Activated naive CD8-positive, alpha-beta T cell treated with anti-CD3 and anti-CD28 coated beads for 36 hours (primary cell): Measurements from ENCODE around the gene ZBTB46. TPM values are rescaled to one million over a fixed set of nuclear protein-coding genes. Genes with fewer than 3 reads are reported as not detected.
"Not testable (repeated sequence)": the region's sequence is repeated elsewhere in the genome, so short reads cannot be mapped to it uniquely, and the experiment has no call there.

ENCODE experiments used
- DNase-seq: peaks from one replicate; pipeline ENCODE4 v3.0.0; 2021
- H3K27ac Mint-ChIP-seq: one replicate; pipeline ENCODE4 v1.8.0; 2022; ENCODE audit warnings: mild to moderate bottlenecking, moderate library complexity, mixed read lengths
- H3K27me3 Mint-ChIP-seq: one replicate; pipeline ENCODE4 v1.8.0; 2022; ENCODE audit warnings: mild to moderate bottlenecking, mixed read lengths
- H3K36me3 Mint-ChIP-seq: one replicate; pipeline ENCODE4 v1.8.0; 2021; ENCODE audit warnings: mild to moderate bottlenecking, mixed read lengths
- H3K4me1 Mint-ChIP-seq: one replicate; pipeline ENCODE4 v1.8.0; 2021; ENCODE audit warnings: mixed read lengths
- H3K4me3 Mint-ChIP-seq: one replicate; pipeline ENCODE4 v1.8.0; 2022; ENCODE audit warnings: mild to moderate bottlenecking, moderate library complexity, mixed read lengths
- H3K9me3 Mint-ChIP-seq: one replicate; pipeline ENCODE4 v1.8.0; 2022; ENCODE audit warnings: mixed read lengths
- total RNA-seq, 2 experiments: library from RNA; stranded (reverse); gene quantifications; one replicate each; pipeline ENCODE4 v1.2.3, GENCODE V29; 2021

Gene ZBTB46
- total RNA-seq, 2 experiments from 2014 or later: 0.04 TPM; not detected in 1

GRCh38 chr20:63799127-63799526 lies 31.9 kb downstream of the ZBTB46 start:
- not testable (repeated sequence) for H3K27ac Mint-ChIP-seq, H3K36me3 Mint-ChIP-seq, H3K9me3 Mint-ChIP-seq, H3K4me3 Mint-ChIP-seq, DNase-seq, H3K4me1 Mint-ChIP-seq
- peaks cover 33% of the 10 kb centered on the region for H3K27me3 Mint-ChIP-seq

GRCh38 chr20:63797175-63797574 lies 33.9 kb downstream of the ZBTB46 start:
- DNase-seq, H3K36me3 Mint-ChIP-seq: not testable (repeated sequence)

DNA sequence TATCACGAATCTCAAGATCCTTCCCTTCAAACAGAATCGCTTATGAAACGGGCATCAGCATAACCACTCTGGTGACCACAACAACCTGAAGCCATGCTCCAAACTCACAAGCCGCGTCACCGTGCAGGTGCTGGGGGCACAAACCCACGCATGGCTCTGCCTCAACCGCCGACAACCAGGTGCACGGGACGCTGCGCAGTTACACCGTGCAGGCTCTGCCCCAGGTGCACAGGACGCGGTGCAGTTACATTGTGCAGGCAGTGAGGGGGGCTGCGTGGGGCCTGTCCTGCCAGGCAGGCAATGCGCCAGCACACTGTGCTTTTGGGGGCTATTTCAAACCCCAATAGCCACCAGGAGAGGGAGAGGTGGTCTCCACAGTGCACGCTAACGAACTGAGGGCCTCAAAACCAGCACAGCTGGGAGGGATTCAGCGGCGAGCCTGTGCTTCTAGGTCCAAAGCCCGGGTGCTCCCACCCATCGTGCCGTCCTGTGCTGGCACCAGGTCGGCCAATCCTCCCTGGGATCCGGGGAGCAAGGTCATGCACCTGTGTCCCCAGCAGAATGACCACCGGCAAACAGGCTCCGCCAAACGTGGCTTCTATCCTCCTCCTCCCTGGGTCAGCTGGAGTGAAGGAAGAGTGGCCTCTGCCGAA lies 35.8 kb downstream of the ZBTB46 start:
- peaks cover 20% of the 10 kb centered on the region for H3K27me3 Mint-ChIP-seq
- H3K4me3 Mint-ChIP-seq: no peak overlapping the region
- no peaks in the 10 kb centered on the region for H3K4me1 Mint-ChIP-seq
- no peaks in the 10 kb centered on the region for H3K9me3 Mint-ChIP-seq
- no peak for DNase-seq
- no peak overlapping the region for H3K27ac Mint-ChIP-seq
- no peaks in the 10 kb centered on the region for H3K36me3 Mint-ChIP-seq

More at GRCh38 chr20:63797175-63797574, 33.9 kb downstream of the ZBTB46 start:
- not testable (repeated sequence) for H3K9me3 Mint-ChIP-seq, H3K27ac Mint-ChIP-seq, H3K4me1 Mint-ChIP-seq, H3K4me3 Mint-ChIP-seq
- peaks cover 26% of the 10 kb centered on the region for H3K27me3 Mint-ChIP-seq

- no peak for DNase-seq
- no peak overlapping the region for H3K4me3 Mint-ChIP-seq
- no peaks in the 10 kb centered on the region for H3K4me1 Mint-ChIP-seq
- H3K9me3 Mint-ChIP-seq: no peaks in the 10 kb centered on the region
- no peak overlapping the region for H3K27ac Mint-ChIP-seq
- peaks cover 20% of the 10 kb centered on the region for H3K27me3 Mint-ChIP-seq
- H3K36me3 Mint-ChIP-seq: no peaks in the 10 kb centered on the region
Observed at GRCh38 chr20:63794614-63795013, 36.5 kb downstream of the ZBTB46 start.

GRCh38 chr20:63792866-63793265 lies 38.2 kb downstream of the ZBTB46 start:
- Mint-ChIP-seq H3K4me3 (no peak overlapping the region), H3K36me3 (no peaks in the 10 kb centered on the region)

DNA sequence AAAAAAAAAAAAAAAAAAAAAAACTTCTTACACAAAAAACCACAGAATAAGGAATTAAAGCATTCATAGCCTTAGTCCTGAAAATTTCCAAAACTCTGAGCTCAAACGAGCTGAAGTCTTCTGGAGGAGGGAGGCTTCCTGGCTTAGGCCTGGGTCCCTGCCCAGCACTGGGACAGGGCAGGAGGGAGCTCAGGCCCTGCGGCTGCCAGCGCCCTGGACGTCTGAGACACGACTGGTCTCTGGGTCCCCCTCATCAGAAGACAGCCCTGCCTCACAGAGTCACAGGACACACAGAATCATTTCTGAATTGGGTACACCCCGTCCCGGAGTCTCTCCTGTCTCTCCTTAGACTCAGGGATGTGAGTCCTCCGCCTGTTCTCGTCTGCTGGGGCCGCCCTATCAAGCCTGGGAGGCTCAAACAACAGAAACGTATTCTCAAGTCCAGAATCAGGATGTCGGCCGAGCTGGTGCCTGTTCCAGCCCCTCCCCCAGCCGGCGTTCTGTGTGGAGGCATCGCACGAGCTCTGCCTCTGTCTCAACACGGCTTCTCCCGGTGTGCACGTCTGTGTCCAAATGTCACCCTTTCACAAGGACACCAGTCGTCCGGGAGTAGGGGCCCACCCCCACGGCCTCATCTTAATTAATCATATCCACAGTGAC lies 39.4 kb downstream of the ZBTB46 start:
- no peak for DNase-seq
- Mint-ChIP-seq H3K4me1 (no peaks in the 10 kb centered on the region), H3K27ac (no peak overlapping the region), H3K36me3 (no peaks in the 10 kb centered on the region), H3K9me3 (no peaks in the 10 kb centered on the region), H3K27me3 (peaks cover 20% of the 10 kb centered on the region), H3K4me3 (no peak overlapping the region)

More at GRCh38 chr20:63792866-63793265, 38.2 kb downstream of the ZBTB46 start:
- DNase-seq: no peak
- H3K27me3 Mint-ChIP-seq: peaks cover 20% of the 10 kb centered on the region
- no peak overlapping the region for H3K27ac Mint-ChIP-seq
- H3K4me1 Mint-ChIP-seq: no peaks in the 10 kb centered on the region
- H3K9me3 Mint-ChIP-seq: no peaks in the 10 kb centered on the region

DNA sequence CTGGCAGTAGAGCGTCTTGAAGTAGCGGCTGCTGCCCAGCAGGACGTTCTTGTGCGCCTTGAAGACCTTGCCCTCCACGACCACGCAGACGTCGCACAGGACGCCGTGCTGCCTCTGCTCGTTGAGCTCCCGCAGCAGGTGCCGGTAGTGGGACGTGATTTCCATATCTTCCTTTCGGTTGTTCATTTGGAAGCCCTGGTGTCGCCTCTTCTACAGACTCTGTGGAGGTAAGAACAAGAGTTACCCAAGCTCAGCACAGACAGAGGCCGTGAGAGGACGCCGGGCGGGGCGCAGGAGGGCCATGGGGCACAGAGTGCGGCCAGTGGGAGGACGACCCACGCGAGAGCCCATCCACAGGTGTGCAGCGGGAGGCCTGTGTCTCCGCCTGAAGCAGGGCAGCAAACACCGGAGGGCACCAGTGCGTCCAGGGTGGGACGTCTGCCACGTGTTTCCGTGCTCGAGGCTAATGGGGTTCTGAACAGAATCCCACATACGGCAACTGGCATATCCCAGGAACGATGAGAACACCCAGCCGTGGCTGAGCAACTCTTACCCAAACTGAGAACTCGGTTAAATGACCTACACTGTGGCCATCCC lies 40.4 kb downstream of the ZBTB46 start:
- Mint-ChIP-seq H3K27me3 (peaks cover 16% of the 10 kb centered on the region), H3K36me3 (no peaks in the 10 kb centered on the region), H3K9me3 (no peaks in the 10 kb centered on the region), H3K4me1 (no peaks in the 10 kb centered on the region), H3K4me3 (no peak overlapping the region), H3K27ac (no peak overlapping the region)
- no peak for DNase-seq

- Mint-ChIP-seq H3K4me1 (no peaks in the 10 kb centered on the region), H3K9me3 (no peaks in the 10 kb centered on the region), H3K4me3 (no peak overlapping the region), H3K27me3 (peaks cover 12% of the 10 kb centered on the region), H3K27ac (no peak overlapping the region), H3K36me3 (no peaks in the 10 kb centered on the region)
- no peak for DNase-seq
Observed at GRCh38 chr20:63789836-63790571, 41.1 kb downstream of the ZBTB46 start.

DNA sequence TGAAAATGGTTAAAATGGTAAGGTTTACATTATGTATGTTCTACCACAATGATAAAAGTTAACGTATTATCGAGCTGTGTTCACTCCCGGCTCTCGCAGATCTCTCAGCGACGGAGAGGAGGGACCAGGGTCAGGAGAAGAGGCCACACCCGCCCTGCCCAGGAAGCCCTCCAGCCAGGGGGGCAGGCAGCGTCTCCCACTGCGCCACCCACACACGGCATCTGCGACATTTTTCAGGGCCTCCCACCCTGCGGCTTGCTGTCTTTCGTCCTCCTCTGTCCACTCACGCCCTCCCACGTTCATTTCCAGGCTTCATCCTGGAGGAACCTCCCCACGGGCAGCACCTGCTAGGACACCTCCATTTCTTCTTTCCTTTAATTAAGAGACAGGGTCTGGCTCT lies 43.3 kb downstream of the ZBTB46 start:
- no peak for DNase-seq
- Mint-ChIP-seq H3K36me3 (no peaks in the 10 kb centered on the region), H3K27me3 (no peaks in the 10 kb centered on the region), H3K9me3 (no peaks in the 10 kb centered on the region), H3K4me1 (no peaks in the 10 kb centered on the region), H3K27ac (no peak overlapping the region), H3K4me3 (no peak overlapping the region)

DNA sequence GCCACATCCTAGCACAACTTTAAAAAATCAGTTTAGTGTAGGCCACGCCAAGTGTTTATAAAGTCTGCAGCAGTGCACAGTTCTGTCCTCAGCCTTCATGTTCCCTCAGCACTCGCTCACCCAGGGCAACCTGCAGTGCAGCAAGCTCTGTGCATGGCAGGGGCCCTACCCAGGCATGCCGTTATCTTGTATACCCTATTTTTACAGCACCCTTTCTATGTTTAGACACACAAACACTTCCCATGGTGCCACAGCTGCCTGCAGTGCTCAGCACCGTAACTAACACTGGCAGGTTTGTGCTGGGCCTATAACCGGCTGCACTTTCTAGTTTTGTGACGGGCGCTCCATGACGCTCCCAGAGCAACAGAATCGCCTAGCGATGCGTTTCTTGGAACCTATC lies 43.8 kb downstream of the ZBTB46 start:
- H3K4me1 Mint-ChIP-seq: peaks cover 3% of the 10 kb centered on the region
- H3K36me3 Mint-ChIP-seq: no peaks in the 10 kb centered on the region
- no peaks in the 10 kb centered on the region for H3K27me3 Mint-ChIP-seq
- no peak overlapping the region for H3K27ac Mint-ChIP-seq
- no peaks in the 10 kb centered on the region for H3K9me3 Mint-ChIP-seq
- no peak overlapping the region for H3K4me3 Mint-ChIP-seq
- no peak for DNase-seq

GRCh38 chr20:63785691-63786131 lies 45.4 kb downstream of the ZBTB46 start:
- no peak overlapping the region for H3K27ac Mint-ChIP-seq
- no peak overlapping the region for H3K4me3 Mint-ChIP-seq
- DNase-seq: no peak
- H3K27me3 Mint-ChIP-seq: no peaks in the 10 kb centered on the region
- peaks cover 11% of the 10 kb centered on the region for H3K4me1 Mint-ChIP-seq
- H3K9me3 Mint-ChIP-seq: no peaks in the 10 kb centered on the region
- H3K36me3 Mint-ChIP-seq: no peaks in the 10 kb centered on the region

DNA sequence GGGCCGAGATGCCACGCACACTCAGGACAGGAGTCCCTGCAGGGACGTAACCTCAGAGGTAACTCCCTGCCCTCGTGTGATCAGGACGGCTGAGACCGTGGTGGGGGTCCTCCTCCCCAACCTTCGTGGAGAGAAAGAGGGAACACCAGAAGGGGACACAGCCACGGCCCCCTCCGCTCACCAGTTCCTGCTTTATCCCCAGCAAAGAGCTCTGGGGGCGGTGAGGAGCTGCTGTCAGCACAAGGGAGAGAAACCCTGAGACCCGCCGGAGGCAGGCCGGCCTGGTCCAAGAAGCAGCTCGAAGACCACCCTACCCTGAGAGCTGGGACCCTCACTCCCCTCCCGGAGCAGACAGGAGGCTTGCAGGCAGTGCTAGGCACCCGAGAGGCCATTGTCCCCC lies 47.1 kb downstream of the ZBTB46 start:
- H3K4me1 Mint-ChIP-seq: peaks cover 11% of the 10 kb centered on the region
- no peaks in the 10 kb centered on the region for H3K27me3 Mint-ChIP-seq
- H3K4me3 Mint-ChIP-seq: no peak overlapping the region
- H3K36me3 Mint-ChIP-seq: no peaks in the 10 kb centered on the region
- no peak overlapping the region for H3K27ac Mint-ChIP-seq
- DNase-seq: no peak
- no peaks in the 10 kb centered on the region for H3K9me3 Mint-ChIP-seq

GRCh38 chr20:63782521-63782971 lies 48.5 kb downstream of the ZBTB46 start:
- H3K4me3 Mint-ChIP-seq: no peak overlapping the region
- no peaks in the 10 kb centered on the region for H3K9me3 Mint-ChIP-seq
- H3K4me1 Mint-ChIP-seq: peaks cover 11% of the 10 kb centered on the region
- no peak overlapping the region for H3K27ac Mint-ChIP-seq
- no peaks in the 10 kb centered on the region for H3K27me3 Mint-ChIP-seq
- DNase-seq: no peak
- no peaks in the 10 kb centered on the region for H3K36me3 Mint-ChIP-seq

DNA sequence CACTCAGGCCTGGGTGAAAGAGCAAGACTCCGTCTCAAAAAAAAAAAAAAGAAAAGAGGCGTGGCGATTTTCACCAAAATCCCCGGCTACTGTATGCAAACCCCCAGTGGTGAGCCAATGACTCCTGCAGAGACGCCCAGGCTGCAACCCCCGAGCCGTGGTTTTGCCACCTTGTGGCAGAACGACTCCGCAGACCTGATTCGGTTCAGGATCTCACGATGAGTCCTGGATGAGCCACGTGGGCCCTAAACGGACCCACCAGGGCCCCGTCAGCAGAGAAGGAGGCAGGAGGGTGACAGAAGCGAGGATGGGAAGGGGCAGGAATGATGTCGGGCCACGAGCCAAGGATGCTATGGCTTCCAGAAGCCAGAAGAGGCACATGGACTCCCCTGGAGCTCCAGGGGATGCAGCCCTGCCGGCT lies 49.0 kb downstream of the ZBTB46 start:
- Mint-ChIP-seq H3K4me1 (peaks cover 11% of the 10 kb centered on the region), H3K4me3 (no peak overlapping the region), H3K9me3 (no peaks in the 10 kb centered on the region), H3K27ac (peak overlapping the region; percentile 59), H3K36me3 (no peaks in the 10 kb centered on the region), H3K27me3 (no peaks in the 10 kb centered on the region)
- peak; percentile 74 for DNase-seq

- no peak overlapping the region for H3K4me3 Mint-ChIP-seq
- no peak for DNase-seq
- no peak overlapping the region for H3K27ac Mint-ChIP-seq
Observed at GRCh38 chr20:63781181-63781580, 49.9 kb downstream of the ZBTB46 start.

More at GRCh38 chr20:63781181-63781580, 49.9 kb downstream of the ZBTB46 start:
- no peaks in the 10 kb centered on the region for H3K36me3 Mint-ChIP-seq
- H3K4me1 Mint-ChIP-seq: peaks cover 11% of the 10 kb centered on the region
- H3K27me3 Mint-ChIP-seq: no peaks in the 10 kb centered on the region
- no peaks in the 10 kb centered on the region for H3K9me3 Mint-ChIP-seq
